ENCODE results near the gene TBC1D30.
"Not testable (repeated sequence)": the region's sequence is repeated elsewhere in the genome, so short reads cannot be mapped to it uniquely, and the experiment has no call there.

Gene TBC1D30

DNA sequence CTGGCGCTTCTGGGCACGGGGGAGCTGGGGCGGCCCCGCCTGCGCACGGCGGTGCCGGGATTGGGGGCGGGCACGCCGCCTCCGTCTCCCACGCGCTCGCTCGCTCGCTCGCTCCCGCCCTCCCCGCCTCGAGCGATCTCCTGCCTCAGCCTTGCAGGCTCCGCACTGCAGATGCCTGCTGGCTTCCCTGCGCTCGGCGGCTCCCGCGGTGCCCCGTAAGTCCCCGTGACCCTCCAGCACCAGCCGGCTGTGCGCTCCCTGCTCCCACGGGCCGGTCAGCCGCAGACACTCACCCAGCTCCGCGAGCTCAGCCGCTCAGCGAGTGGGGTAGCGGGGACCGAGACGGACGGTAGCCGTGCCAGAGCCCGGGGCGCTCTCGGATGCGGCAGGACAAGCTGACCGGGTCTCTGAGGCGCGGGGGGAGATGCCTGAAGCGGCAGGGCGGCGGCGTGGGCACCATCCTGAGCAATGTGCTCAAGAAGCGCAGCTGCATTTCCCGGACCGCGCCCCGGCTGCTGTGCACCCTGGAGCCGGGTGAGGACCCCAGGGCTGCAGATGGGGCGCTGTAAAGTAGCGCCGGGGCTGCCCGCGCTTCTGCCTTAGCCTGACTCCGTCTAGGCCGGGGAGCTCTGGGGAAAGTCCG lies at the start of gene TBC1D30:
TSS of gene TBC1D30 (plus strand) at position 148 of the 643 bp plus-strand sequence. CDS start at position 381, 233 bp downstream.
- DNase-seq, result peak; percentile 20

DNA sequence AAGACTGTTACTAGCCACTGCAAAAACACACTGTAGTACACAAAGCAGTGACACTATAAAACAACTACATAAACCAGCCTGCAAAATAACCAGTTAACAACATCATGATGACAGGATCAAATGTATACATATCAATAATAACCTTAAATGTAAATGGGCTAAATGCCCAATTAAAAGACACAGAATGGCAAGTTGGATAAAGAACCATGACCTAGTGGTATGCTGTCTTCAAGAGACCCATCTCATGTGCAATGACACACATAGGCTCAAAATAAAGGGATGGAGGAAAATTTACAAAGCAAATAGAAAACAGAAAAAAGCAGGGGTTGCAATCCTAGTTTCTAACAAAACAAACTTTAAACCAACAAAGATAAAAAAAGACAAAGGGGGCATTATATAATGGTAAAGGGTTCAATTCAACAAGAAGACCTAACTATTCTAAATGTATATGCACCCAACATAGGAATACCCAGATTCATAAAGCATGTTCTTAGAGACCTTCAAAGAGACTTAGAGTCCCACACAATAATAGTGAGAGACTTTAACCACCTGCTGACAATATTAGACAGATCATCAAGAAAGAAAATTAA lies 49.2 kb upstream of the TBC1D30 start:
- not testable (repeated sequence) for DNase-seq

DNA sequence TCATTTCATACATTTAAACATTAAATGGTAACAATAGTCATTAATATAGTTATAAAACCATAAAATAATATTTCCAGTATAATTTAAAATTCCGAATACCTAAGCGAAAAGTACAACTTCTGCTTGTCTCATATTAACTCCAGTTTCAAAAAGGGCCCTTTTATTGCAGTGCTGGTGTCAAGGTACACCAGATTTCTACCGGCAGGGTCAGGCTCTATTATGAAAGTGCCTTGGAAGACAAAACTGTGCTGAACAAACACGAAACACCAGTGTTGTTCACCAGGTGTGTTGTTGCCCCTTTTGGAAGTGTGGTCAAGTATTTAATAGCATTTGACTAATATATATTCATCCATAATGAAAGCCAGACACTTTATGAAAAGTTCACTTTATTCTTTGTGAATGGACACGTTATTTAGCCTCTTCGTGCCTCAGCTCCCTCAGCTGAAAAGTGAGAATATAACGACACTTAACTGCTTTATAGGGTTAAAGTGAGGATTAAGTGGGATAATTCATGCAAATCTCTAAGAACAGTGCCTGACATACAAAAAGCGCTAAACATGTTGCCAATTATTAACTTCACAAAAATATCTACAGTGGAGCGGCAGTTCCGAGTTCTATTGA lies 45.0 kb upstream of the TBC1D30 start:
- DNase-seq, result no peak

DNA sequence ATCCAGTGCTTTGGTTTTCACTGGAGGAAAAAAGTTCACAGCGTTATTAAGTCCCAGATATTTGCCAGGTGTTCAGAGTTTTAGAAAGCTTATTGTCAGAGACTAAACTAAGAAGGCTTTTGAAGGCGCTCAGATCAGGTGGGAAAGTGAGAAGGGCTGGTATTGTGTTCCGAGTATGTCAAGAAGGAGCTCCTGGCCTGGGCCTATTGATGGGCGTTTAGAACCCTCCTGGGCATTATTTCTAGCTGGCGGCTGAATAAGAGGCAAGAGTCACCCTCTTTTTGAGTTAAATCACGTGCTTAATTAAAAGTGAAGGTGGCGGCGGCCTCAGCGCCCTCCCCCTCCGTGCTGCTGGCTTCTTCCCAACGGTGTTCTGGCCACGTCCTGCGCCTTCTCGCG lies 44.3 kb upstream of the TBC1D30 start:
- DNase-seq, result no peak

- DNase-seq, result peak; percentile 11
Measured at GRCh38 chr12:64780531-64781279, 43.7 kb upstream of the TBC1D30 start.

GRCh38 chr12:64781280-64782190 lies 42.9 kb upstream of the TBC1D30 start:
- no peak for DNase-seq

DNA sequence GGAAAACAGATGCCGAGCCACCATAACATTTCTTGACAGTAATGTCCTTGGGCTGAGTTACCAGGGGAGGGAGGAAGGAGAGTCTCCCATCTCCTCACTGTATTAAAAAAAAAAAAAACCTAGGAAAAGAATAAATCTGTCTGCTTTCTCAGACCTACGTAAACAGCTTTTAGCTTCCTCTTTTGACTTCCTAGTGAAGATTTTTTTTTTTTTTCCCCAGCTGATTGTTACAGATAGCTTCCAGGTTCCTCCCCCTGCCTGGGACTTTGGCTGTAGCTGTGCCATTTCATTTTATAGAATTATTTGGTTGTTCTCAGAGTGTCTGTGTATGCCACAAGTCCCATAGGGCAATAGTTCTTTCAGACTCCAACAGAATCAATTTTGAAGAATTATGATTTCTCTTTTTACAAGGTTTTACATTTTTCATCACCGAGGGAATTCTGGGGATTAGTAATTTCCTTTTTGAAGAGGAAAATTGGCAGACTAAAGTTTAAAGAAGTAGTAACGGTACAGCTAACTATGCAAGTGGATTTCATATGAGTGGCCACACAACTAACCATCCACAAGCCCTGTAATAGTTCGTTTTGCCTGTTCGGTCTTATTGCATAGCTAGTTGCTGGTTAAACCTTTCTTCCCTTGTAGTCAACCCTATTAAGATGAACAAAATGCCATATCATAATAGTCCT lies 42.1 kb upstream of the TBC1D30 start:
- no peak for DNase-seq

GRCh38 chr12:64785838-64786237 lies 38.6 kb upstream of the TBC1D30 start:
- DNase-seq, result no peak

- DNase-seq, result no peak
Measured at GRCh38 chr12:64790166-64790565, 34.3 kb upstream of the TBC1D30 start.

- no peak for DNase-seq
Measured at GRCh38 chr12:64791036-64791435, 33.4 kb upstream of the TBC1D30 start.

DNA sequence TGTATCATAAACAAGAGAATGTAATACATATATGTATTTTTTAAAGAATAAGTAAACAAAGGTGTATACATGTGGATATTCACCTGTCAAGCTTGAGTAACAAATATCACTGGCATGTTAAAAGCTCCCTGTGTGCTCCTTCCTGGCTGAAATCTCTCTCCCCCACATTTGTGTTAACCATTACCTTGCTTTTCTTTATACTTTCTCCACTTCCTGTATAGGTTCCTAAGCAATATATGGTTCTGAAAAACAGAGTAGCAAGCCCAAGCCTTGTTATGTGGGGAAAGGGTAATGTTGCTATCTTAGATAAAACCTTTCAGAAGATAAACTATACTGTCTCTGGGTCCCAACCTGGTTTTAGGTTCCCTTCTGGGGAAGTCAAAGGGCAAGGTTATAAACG lies 32.3 kb upstream of the TBC1D30 start:
- DNase-seq, result no peak

- DNase-seq, result no peak
Measured at GRCh38 chr12:64793610-64794009, 30.8 kb upstream of the TBC1D30 start.

DNA sequence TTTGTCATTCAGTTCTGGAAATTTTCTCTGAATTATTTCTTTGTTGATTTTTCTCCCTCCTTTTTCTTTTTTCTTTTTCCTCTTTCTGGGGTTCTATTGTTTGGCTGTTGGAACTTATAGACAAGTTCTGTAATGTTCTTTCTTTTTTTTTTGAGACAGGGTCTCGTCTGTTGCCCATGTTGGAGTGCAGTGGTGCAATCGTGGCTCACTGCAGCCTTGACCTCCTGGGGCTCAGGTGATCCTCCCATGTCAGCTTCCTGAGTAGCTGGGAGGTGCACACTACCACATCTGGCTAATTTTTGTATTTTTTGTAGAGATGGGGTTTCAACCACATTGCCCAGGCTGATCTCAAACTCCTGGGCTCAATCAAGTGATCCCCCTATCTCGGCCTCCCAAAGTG lies 30.1 kb upstream of the TBC1D30 start:
- no peak for DNase-seq

GRCh38 chr12:64796205-64796845 lies 28.1 kb upstream of the TBC1D30 start:
- peak; percentile 66 for DNase-seq

- no peak for DNase-seq
Measured at GRCh38 chr12:64797156-64797555, 27.3 kb upstream of the TBC1D30 start.

GRCh38 chr12:64798165-64798564 lies 26.3 kb upstream of the TBC1D30 start:
- no peak for DNase-seq

DNA sequence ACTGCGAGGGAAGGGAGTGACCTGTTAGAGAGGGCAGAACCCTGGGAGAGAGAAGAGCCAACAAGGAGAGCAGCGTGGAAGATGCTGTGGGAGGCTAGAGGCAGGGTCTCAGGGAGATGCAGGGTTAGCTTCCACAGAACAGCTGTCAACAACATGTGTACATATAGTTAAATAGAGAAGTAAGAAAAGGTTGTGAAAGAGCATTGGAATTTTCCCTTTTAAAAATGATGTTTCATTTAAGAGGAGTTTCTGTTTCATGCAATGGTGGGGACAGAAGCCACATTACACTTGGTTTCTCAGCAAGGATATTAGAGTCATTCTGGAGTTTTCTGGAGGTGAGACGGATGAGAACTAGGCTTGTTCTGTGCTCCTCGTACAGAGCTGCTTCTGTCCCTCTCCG lies 23.8 kb upstream of the TBC1D30 start:
- no peak for DNase-seq

DNA sequence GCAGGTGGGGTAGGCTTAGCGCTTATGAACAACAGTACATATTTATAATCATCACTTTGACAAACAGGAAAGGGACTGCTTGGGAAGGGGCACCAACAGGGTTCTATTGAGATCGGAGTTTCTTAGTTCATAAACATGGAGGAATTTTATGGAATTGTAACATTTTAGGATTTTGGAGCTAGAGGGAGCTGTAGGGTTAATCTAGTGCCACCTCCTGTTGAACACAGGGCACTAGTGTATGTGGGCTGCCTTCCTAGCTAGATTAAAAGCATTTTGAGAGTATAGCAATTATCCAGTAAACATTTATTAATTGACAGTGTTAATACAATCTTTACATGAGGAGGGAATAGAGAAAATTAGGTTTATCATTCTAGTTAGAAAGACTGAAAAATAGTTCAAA lies 23.1 kb upstream of the TBC1D30 start:
- no peak for DNase-seq

DNA sequence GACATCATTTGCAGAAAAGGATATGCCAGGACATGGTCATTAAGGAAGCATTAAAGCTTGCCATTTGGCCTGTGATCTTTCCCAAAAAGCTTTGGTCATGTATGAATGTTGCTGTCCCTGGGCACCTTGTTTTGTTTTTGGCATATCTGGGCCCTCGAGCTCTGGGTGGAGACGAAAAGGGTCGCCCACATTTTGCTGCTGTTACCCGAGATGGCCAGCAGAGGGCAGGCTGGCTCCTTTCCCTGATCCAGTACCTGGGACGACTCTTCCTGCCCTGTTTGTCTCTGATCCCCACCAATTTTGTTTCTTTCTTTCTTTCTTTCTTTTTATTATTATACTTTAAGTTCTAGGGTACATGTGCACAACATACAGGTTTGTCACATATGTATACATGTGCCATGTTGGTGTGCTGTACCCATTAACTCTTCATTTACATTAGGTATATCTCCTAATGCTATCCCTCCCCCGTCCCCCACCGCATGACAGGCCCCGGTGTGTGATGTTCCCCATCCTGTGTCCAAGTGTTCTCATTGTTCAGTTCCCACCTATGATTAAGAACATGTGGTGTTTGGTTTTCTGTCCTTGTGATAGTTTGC lies 22.2 kb upstream of the TBC1D30 start:
- peak; percentile 75 for DNase-seq

GRCh38 chr12:64806173-64806572 lies 18.3 kb upstream of the TBC1D30 start:
- no peak for DNase-seq

Measured in activated CD4-positive, alpha-beta T cell treated with anti-CD3 and anti-CD28 coated beads for 48 hours (primary cell).